HG03159 (cell line): ENCODE measurements around the gene FXYD7.
"Not testable (repeated sequence)": the region's sequence is repeated elsewhere in the genome, so short reads cannot be mapped to it uniquely, and the experiment has no call there.

Experiments used
- ATAC-seq: cut with Tn5 transposase; IDR thresholded peaks from one replicate; pipeline ENCODE4 v1.9.1; 2021; ENCODE audit warnings: mild to moderate bottlenecking, moderate library complexity; ENCODE audit not compliant: unreplicated experiment

FXYD7 gene

GRCh38 chr19:35194012-35194984 lies 51.2 kb downstream of the FXYD7 start:
- no peak for ATAC-seq

GRCh38 chr19:35195830-35196229 lies 52.8 kb downstream of the FXYD7 start:
- ATAC-seq = no peak

GRCh38 chr19:35196861-35197260 lies 53.8 kb downstream of the FXYD7 start:
- ATAC-seq = not testable (repeated sequence)

- no peak for ATAC-seq
These were observed 56.4 kb downstream of the FXYD7 start for GRCh38 chr19:35199481-35199880.

- ATAC-seq = no peak
These were observed 60.0 kb downstream of the FXYD7 start for GRCh38 chr19:35202722-35203688.
